ENCODE results near the gene TECTA.
"Not testable (repeated sequence)": the region's sequence is repeated elsewhere in the genome, so short reads cannot be mapped to it uniquely, and the experiment has no call there.

Gene TECTA

GRCh38 chr11:121132211-121132976, 31.4 kb downstream of the TECTA start:
- DNase-seq = no peak

DNA sequence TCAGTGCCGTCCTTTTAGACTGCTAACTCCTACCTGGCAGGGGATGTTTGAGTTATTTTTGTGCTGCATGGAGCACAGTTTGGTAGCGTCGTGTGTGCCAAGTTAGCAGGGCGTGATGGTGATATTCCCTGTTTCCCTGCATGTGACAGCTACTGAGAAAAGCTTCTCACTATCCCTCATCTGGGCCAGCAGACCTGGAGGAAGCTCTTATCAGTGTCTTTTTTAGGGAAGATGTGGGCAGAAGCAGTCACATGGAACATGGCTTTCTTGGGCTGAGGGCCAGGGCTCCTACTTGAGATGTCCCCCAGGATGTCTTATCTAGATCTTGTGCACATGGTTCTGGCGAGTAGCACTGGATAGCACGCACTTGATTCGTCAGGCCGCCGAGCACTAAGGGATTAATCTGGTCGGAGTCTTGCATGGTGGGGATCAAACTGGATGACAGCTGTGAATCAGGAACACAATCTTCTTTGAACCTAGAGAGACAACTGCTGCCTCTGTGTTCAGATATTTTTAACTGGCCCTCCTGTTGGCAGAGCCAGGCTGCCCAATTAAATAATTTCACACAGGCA, 33.8 kb downstream of the TECTA start:
- DNase-seq = no peak

- DNase-seq = no peak
Measured at GRCh38 chr11:121137005-121137404, 36.0 kb downstream of the TECTA start.

- no peak for DNase-seq
Measured at GRCh38 chr11:121138259-121138658, 37.2 kb downstream of the TECTA start.

- DNase-seq = no peak
Measured at GRCh38 chr11:121140369-121140768, 39.3 kb downstream of the TECTA start.

DNA sequence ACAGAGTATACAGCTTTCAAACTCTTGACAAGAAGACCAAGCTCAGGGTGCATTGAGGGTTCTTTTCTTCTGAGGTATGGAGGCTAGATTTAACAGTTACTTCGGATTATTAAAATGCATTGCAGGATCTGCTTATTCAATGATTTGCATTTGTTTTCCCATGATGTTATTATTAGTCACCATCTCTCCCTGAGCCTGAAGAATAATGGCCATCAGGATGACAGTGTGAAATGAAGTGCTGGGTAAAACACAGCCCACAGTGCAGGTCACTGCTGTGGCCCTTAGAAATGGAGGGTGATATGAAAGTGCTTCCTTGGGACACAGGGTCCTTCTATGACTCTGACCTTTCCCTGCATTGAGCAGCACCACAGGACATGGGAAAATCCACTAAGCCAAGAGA, 40.0 kb downstream of the TECTA start:
- no peak for DNase-seq

GRCh38 chr11:121143921-121144320, 42.9 kb downstream of the TECTA start:
- no peak for DNase-seq

- no peak for DNase-seq
Measured at GRCh38 chr11:121144723-121145122, 43.7 kb downstream of the TECTA start.

GRCh38 chr11:121145826-121146225, 44.8 kb downstream of the TECTA start:
- DNase-seq = no peak

- no peak for DNase-seq
Measured at GRCh38 chr11:121149116-121149515, 48.1 kb downstream of the TECTA start.

DNA sequence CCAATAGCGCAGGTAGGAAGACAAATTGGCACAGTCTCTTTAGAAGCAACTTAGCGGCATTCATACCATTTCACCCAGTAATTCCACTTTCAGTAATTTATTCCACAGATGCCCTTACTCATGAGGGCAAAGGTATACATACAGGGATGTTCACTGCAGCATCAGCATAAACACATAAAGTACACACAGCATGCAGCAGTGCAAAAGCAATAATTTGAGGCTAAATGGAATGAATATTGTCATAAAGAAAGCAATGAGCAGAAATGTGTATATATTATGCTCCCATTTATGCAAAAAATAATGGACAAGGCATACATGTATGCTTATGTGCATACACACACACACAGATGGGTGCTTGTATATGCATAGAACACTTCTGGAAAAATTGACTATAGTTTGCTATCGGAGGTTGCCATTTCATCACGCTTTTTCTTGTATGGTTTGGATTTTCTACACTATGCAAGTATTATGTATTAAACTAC, 50.2 kb downstream of the TECTA start:
- DNase-seq = no peak

GRCh38 chr11:121152764-121153163, 51.7 kb downstream of the TECTA start:
- no peak for DNase-seq

DNA sequence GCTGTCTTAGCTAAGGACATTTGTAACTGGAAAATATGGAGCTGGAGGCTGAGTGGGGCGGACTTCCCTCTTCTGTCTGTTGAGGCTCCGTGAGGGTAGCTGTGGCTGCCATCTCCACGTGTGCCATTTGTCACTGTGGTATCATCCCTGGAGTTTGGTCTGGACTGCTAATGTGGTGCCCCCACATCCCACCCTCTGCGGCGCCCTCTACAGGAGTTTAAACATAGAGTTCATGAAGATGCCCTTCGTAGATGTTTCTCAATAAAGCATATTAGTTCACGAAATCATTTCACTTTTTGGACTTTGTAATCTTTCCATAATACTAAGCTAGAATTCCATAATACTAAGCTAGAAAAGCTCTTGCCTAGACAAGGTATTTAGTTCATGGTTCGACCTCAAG, 52.4 kb downstream of the TECTA start:
- no peak for DNase-seq

DNA sequence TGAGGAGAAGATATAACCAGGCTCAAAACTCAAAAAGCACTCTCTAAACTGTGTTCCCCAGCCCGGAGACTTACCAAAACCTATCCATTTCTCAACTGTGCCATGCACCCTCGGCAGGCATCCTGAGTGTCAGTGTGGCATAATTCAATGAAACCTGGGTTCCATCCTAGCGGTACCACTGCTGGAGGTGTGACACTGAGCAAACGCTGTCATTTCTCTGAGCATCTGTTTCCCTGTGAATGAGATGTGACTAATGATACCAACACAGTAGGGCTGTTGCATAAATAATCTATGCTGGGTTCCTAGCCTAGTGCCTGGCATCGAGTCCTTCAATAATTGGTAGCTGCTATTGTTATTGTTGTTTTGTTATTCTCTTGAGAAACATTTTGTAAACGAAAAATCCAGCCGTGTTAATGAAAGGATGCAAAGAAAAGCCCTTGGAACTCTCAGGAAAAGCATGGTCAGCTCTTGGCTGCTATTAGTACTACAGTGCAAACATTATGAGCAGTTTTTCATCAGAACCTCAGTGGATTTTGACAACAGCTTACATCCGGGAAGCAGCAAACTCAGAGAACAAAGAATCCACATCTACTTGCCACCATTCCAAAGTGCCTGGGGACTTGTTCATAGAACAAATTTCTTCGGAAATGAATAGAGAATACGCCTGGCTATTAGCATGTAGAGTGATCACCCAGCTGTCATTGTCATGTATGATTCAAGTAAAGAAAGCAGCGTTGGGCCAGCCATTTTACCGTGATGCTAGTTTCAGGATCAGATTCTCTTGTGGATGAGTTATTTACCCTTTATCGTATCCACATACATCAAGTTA, 53.7 kb downstream of the TECTA start:
- DNase-seq = no peak

DNA sequence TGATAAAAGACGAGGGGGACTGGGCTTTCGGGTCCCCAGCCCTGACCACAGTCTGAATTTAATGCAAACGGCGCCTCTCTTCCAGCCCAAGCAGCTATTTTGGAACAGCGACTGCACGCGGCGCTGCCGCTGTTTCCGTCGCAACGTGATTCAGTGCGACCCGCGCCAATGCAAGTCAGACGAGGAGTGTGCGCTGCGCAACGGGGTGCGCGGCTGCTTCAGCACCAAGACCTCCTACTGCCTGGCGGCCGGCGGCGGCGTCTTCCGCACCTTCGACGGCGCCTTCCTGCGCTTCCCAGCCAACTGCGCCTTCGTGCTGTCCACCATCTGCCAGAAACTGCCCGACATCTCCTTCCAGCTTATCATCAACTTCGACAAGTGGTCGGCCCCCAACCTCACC, 56.7 kb downstream of the TECTA start:
- no peak for DNase-seq

DNA sequence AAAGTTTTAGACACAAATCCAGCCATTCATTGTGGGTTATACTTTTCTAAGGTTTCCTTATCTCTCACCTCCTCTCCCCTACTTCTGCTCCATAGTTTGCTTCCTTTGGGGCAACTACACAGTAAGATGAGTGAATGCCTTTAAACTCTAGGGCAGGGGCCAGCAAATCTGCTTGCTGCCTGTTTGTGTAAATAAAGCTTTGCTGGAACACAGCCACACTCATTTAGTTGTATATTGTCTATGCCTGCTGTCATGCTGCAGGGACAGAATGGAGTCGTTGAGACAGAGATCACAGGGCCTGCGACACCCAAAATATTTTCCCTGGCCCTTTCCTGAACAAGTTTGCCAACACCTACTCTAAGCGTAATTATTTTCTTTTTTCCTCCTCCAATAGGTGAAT, 58.7 kb downstream of the TECTA start:
- no peak for DNase-seq

GRCh38 chr11:121161349-121161917, 60.4 kb downstream of the TECTA start:
- DNase-seq = no peak

- no peak for DNase-seq
Measured at GRCh38 chr11:121163658-121164308, 62.7 kb downstream of the TECTA start.

GRCh38 chr11:121177629-121178028, 76.6 kb downstream of the TECTA start:
- DNase-seq = not testable (repeated sequence)

DNA sequence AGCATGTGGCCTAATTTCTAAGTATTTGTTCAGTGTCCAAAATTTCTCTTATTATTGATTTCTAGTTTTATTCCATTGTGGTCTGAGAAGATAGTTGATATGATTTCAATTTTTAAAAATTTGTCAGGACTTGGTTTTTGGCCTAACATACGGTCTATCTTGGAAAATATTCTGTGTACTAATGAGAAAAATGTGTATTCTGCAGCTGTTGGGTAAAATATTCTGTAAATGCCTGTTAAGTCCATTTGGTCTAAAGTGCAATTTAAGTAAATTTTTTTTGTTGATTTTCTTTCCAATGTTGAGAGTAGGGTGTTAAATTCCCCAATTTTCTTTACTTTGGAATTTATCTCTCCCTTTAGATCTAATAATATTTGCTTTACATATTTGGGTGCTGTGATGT, 78.3 kb downstream of the TECTA start:
- no peak for DNase-seq

GRCh38 chr11:121180183-121180582, 79.1 kb downstream of the TECTA start:
- no peak for DNase-seq

DNA sequence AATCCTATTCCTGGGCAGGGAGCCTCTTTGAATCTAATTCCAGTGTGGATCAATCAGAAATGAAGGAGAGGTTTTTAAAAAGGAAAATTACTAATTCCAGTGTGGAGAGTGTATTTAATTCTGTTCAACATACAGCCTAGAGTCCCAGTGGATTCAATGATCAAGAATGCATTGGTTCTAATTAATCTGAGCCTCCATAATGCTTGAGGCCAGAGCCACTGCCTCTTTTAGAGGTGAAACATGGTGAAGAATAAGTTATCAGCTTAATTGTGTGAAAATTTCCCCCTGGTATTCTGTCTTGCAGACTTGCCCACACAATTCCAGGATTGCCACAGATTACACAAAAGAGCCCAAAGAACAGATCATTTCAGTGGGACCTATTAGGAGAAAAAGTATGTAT, 87.7 kb downstream of the TECTA start:
- DNase-seq = no peak

Measured in right kidney (tissue), 1 donor.